Right lobe of liver (tissue), 4 donors: ENCODE data around the gene RNF152.

Experiments
- CTCF ChIP-seq, 4 donors: fragments of 200-600 bp in 3 of 4; fragments of 450-650 bp in 1 of 4; IDR thresholded peaks; one replicate each; pipeline versions ENCODE4 v1.5.1 to v1.8.0; 2016 to 2022; ENCODE audit warnings: antibody characterized with exemption in 4 of 4, mild to moderate bottlenecking in 2 of 4
- POLR2A ChIP-seq: fragments of 450-650 bp; IDR thresholded peaks from one replicate; pipeline ENCODE4 v1.6.1; 2017; ENCODE audit warnings: antibody characterized with exemption, mild to moderate bottlenecking
- donor health status: DM: no; HTN: no; CAD: no.
- donor health status: DM: no; HTN: no; CAD: no.
- donor health status: DM: no; HTN: yes; CAD: no.

- TF ChIP-seq CTCF (IDR thresholded peaks at IDR 0.05), result no peak
- TF ChIP-seq POLR2A, result no peak
Measured at GRCh38 chr18:61941948-61942471, 49.2 kb upstream of the RNF152 start.
